K562 (cell line): Measurements from ENCODE around the gene DLGAP3. TPM values are rescaled to one million over a fixed set of nuclear protein-coding genes. Genes with fewer than 3 reads are reported as not detected.
A peak's percentile ranks its signal among the peaks of the same experiment; 100 is the strongest.

Source experiments
- ARID2 ChIP-seq: fragments of 450-650 bp; IDR thresholded peaks from 2 replicates; pipeline ENCODE4 v1.6.1; 2017; ENCODE audit warnings: antibody characterized with exemption, mild to moderate bottlenecking
- NFATC3 ChIP-seq: fragments of 450-650 bp; IDR thresholded peaks from 2 replicates; pipeline ENCODE4 v1.6.1; 2017; ENCODE audit warnings: mild to moderate bottlenecking
- RB1 ChIP-seq: fragments of 450-650 bp; IDR thresholded peaks from 2 replicates; pipeline ENCODE4 v1.6.1; 2017; ENCODE audit warnings: low read depth, mild to moderate bottlenecking
- ZNF184 ChIP-seq: sonication (generic); formaldehyde crosslinking; IDR thresholded peaks from 2 replicates; pipeline ENCODE4 v1.5.0; 2020; ENCODE audit warnings: missing genetic modification reagents
- ZNF318 ChIP-seq, 2 experiments: fragments of 450-650 bp; IDR thresholded peaks; 2 replicates each; pipeline ENCODE4 v1.6.1; 2016; ENCODE audit warnings: mild to moderate bottlenecking in 2 of 2, borderline replicate concordance in 1 of 2, low read depth in 1 of 2, moderate library complexity in 1 of 2
- ZNF445 ChIP-seq: fragments of 250-450 bp; sonication (Bioruptor Pico); IDR thresholded peaks from 2 replicates; pipeline ENCODE4 v1.4.0; 2020; ENCODE audit warnings: low read depth, mild to moderate bottlenecking, moderate library complexity
- polyA plus RNA-seq, 8 experiments: library from polyadenylated mRNA; depleted of rRNA in 4 of 8; stranded (reverse) in 5 of 8; unstranded in 3 of 8; fragments of >200 nt; fragmentation: Nextera tagmentation in 2 of 8; fragmentation: Illumina TruSeq in 1 of 8; extraction: Ambion mirVana in 2 of 8; extraction: Trizol in 1 of 8; gene quantifications; 2 replicates each; pipeline versions ENCODE4 v1.2.1 to v1.2.3, GENCODE V29; 2011 to 2014; ENCODE audit warnings: inconsistent platforms in 1 of 8, missing spikeins in 1 of 8
- total RNA-seq, 7 experiments: library from RNA; depleted of rRNA in 6 of 7; stranded (reverse); fragments of >200 nt in 6 of 7; fragmentation: Illumina TruSeq in 2 of 7; extraction: Trizol in 2 of 7; gene quantifications; 2 replicates each; pipeline versions ENCODE4 v1.2.1 to v1.2.3, GENCODE V29; 2011 to 2021; ENCODE audit warnings: low replicate concordance in 1 of 7

Gene DLGAP3
- total and polyA plus RNA-seq, 9 of the 15 experiments (the other 6 are each of a cell fraction or from before 2014, with no cell fraction given), result 0.01 to 0.16 (median 0.07) TPM; not detected in 6

- TF ChIP-seq ZNF318 (IDR thresholded peaks at IDR 0.05; ENCODE audit: borderline replicate concordance in 1 of 2, low read depth in 1 of 2) (no peak), ZNF445 (CRISPR knock-in tag) (no peak), RB1 (peak; percentile 89), ZNF184 (CRISPR knock-in tag) (no peak), ARID2 (no peak), NFATC3 (peak; percentile 82; the same call in 1 of the 2 replicates)
- TF ChIP-seq, all 486 proteins: peak for 217
Measured at GRCh38 chr1:34859446-34860200, 69.8 kb downstream of the DLGAP3 start, which contains the start of gene SMIM12 (continued).
